Gastrocnemius medialis (tissue), 4 donors: ENCODE data around the gene GRIN2A. TPM values are rescaled to one million over a fixed set of nuclear protein-coding genes. Genes with fewer than 3 reads are reported as not detected.

ENCODE experiments used
- ATAC-seq, 2 donors: fragments of 150-250 bp; one replicate each; pipeline ENCODE4 v1.9.1; 2016
- DNase-seq, 2 donors: peaks; one replicate each; pipeline ENCODE4 v3.0.0-alpha.2; 2019
- H3K27ac ChIP-seq, 4 donors: fragments of 200-600 bp; sonication (generic); 1 replicate in 1 of 4; 2 replicates in 3 of 4; pipeline ENCODE4 v1.5.1; 2016 to 2018; ENCODE audit warnings: mild to moderate bottlenecking in 2 of 4, moderate library complexity in 1 of 4
- H3K27me3 ChIP-seq, 3 donors: fragments of 200-600 bp; sonication (generic) in 2 of 3; 1 replicate in 1 of 3; 2 replicates in 2 of 3; pipeline versions ENCODE4 v1.5.1 to v1.6.0; 2016 to 2019; ENCODE audit warnings: mild to moderate bottlenecking in 1 of 3, moderate library complexity in 1 of 3
- H3K36me3 ChIP-seq, 2 donors: fragments of 200-600 bp; sonication (generic) in 1 of 2; one replicate each; pipeline ENCODE4 v1.5.1; 2017 to 2018
- H3K4me1 ChIP-seq, 2 donors: fragments of 200-600 bp; sonication (generic) in 1 of 2; one replicate each; pipeline ENCODE4 v1.5.1; 2016 to 2017; ENCODE audit warnings: mild to moderate bottlenecking in 2 of 2
- H3K4me3 ChIP-seq, 4 donors: fragments of 200-600 bp; sonication (generic) in 3 of 4; 1 replicate in 1 of 4; 2 replicates in 3 of 4; pipeline ENCODE4 v1.5.1; 2016 to 2019; ENCODE audit warnings: mild to moderate bottlenecking in 2 of 4
- H3K9me3 ChIP-seq, 3 donors: fragments of 200-600 bp; sonication (generic) in 2 of 3; 1 replicate in 1 of 3; 2 replicates in 2 of 3; pipeline ENCODE4 v1.5.1; 2016 to 2019
- POLR2A ChIP-seq, 2 donors: fragments of 450-650 bp; IDR thresholded peaks; one replicate each; pipeline ENCODE4 v1.6.1; 2017; ENCODE audit warnings: antibody characterized with exemption in 2 of 2, mild to moderate bottlenecking in 2 of 2, moderate library complexity in 2 of 2
- in situ Hi-C, 4 donors: fragments of 200-750 bp; cut with MboI; loops; one replicate each; pipeline versions ENCODE4 v1.15.0 to v1.8.0; 2017; ENCODE audit warnings: low sequenced_read_pairs in 4 of 4
- intact Hi-C: fragments of 100-400 bp; cut with DNase I; formaldehyde crosslinking; loops from one replicate; pipeline ENCODE4 v1.15.1; 2023; ENCODE audit warnings: low total_unique reads
- total RNA-seq, 4 donors: library from RNA; depleted of rRNA; stranded (reverse); fragments of >200 nt; gene quantifications; one replicate each; pipeline versions ENCODE4 v1.1.0 to v1.2.3, GENCODE V29; 2016
- TF ChIP-seq, protein P1 (sequence below), 5 experiments: fragments of 450-650 bp in 3 of 5; fragments of 200-600 bp in 2 of 5; sonication (generic) in 2 of 5; IDR thresholded peaks in 4 of 5; conservative IDR thresholded peaks in 1 of 5; 1 replicate in 4 of 5; 2 replicates in 1 of 5; pipeline ENCODE4 v1.5.1; 2016 to 2019; ENCODE audit warnings: antibody characterized with exemption in 5 of 5, mild to moderate bottlenecking in 3 of 5, moderate library complexity in 3 of 5

The GRIN2A gene
- total RNA-seq, 4 donors from 2014 or later = 0.13 to 0.87 TPM; not detected in 2

GRCh38 chr16:9820476-9821246 lies 361.6 kb downstream of the GRIN2A start:
- Histone ChIP-seq H3K9me3 (no peaks in the 10 kb centered on the region), H3K4me3 (no peak overlapping the region), H3K4me1 (no peaks in the 10 kb centered on the region), H3K27me3 (peaks cover 0 to 4% (median 0%) of the 10 kb centered on the region in 3 donors), H3K27ac (no peak overlapping the region), H3K36me3 (no peaks in the 10 kb centered on the region)
- in situ Hi-C loops (loop anchor here in 1 of 4 donors (10.0 kb wide), 1 partner anchor 56 kb away; no protein-coding TSS in a partner anchor), intact Hi-C loops (no loop called here)
- TF ChIP-seq POLR2A (IDR thresholded peaks at IDR 0.05) = no peak
- TF ChIP-seq, protein P1, sequence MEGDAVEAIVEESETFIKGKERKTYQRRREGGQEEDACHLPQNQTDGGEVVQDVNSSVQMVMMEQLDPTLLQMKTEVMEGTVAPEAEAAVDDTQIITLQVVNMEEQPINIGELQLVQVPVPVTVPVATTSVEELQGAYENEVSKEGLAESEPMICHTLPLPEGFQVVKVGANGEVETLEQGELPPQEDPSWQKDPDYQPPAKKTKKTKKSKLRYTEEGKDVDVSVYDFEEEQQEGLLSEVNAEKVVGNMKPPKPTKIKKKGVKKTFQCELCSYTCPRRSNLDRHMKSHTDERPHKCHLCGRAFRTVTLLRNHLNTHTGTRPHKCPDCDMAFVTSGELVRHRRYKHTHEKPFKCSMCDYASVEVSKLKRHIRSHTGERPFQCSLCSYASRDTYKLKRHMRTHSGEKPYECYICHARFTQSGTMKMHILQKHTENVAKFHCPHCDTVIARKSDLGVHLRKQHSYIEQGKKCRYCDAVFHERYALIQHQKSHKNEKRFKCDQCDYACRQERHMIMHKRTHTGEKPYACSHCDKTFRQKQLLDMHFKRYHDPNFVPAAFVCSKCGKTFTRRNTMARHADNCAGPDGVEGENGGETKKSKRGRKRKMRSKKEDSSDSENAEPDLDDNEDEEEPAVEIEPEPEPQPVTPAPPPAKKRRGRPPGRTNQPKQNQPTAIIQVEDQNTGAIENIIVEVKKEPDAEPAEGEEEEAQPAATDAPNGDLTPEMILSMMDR (IDR thresholded peaks at IDR 0.05 in 4 of 5, conservative IDR thresholded peaks at IDR 0.05 in 1 of 5) = no peak
- no peak for DNase-seq
- ATAC-seq = no peak

DNA sequence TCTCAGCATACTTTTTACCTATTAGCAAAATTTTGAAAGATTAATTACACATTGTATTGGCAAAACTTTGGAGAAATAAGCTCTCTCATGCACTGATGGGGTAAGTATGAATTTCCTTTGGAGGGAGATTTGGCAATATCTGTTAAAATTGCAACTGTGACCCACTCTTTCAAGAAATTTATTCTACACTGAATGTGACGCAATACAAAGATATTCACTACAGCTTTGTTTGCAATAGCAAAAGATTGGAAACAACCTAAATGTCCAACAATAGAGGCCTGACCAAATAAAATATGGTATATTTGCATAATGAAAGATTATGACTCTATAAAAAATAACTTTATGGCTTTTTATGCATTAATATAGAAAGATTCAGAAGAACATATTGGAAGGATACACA lies 363.5 kb downstream of the GRIN2A start:
- in situ Hi-C loops (no loop called here), intact Hi-C loops (no loop called here)
- no peak overlapping the region for H3K4me3 ChIP-seq
- no peaks in the 10 kb centered on the region for H3K36me3 ChIP-seq
- H3K27me3 ChIP-seq = peaks cover 0 to 4% (median 2%) of the 10 kb centered on the region in 3 donors
- no peaks in the 10 kb centered on the region for H3K4me1 ChIP-seq
- H3K9me3 ChIP-seq = no peaks in the 10 kb centered on the region
- DNase-seq = no peak
- TF ChIP-seq, protein P1 (IDR thresholded peaks at IDR 0.05 in 4 of 5, conservative IDR thresholded peaks at IDR 0.05 in 1 of 5) = no peak
- TF ChIP-seq POLR2A (IDR thresholded peaks at IDR 0.05) = no peak
- H3K27ac ChIP-seq = no peak overlapping the region
- no peak for ATAC-seq

DNA sequence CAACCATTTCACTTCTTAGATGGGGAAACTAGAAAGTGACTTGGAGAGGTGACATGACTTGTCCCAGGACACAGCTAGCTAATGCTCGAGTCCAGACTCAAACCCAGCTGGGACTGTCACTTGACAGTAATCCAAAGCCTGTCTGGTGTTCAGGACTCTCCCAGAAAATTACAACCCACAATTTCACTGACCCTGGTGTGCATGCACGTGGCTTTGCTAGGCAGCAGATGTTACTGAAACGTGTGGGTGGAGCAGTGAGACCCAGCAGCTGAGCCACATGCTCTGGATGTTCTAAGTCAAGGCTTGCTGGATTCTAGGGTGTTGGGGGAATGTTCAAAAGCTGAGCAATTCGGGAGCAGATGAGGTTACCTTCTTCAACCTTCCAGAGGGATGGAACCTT lies 364.6 kb downstream of the GRIN2A start:
- intact Hi-C loops (no loop called here), in situ Hi-C loops (no loop called here)
- ATAC-seq = no peak
- no peak overlapping the region for H3K4me3 ChIP-seq
- no peaks in the 10 kb centered on the region for H3K36me3 ChIP-seq
- H3K27me3 ChIP-seq = peaks cover 0 to 2% (median 2%) of the 10 kb centered on the region in 3 donors
- DNase-seq = no peak
- TF ChIP-seq, protein P1 (IDR thresholded peaks at IDR 0.05 in 4 of 5, conservative IDR thresholded peaks at IDR 0.05 in 1 of 5) = no peak
- no peak for TF ChIP-seq POLR2A (IDR thresholded peaks at IDR 0.05)
- no peak overlapping the region for H3K27ac ChIP-seq
- H3K9me3 ChIP-seq = no peaks in the 10 kb centered on the region
- H3K4me1 ChIP-seq = no peaks in the 10 kb centered on the region

GRCh38 chr16:9816644-9817043 lies 365.6 kb downstream of the GRIN2A start:
- Histone ChIP-seq H3K4me1 (no peaks in the 10 kb centered on the region), H3K36me3 (no peaks in the 10 kb centered on the region), H3K27ac (no peak overlapping the region), H3K27me3 (peaks cover 0 to 2% (median 0%) of the 10 kb centered on the region in 3 donors), H3K4me3 (no peak overlapping the region), H3K9me3 (no peaks in the 10 kb centered on the region)
- in situ Hi-C loops (no loop called here), intact Hi-C loops (no loop called here)
- no peak for ATAC-seq
- DNase-seq = no peak
- no peak for TF ChIP-seq POLR2A (IDR thresholded peaks at IDR 0.05)
- TF ChIP-seq, protein P1 (IDR thresholded peaks at IDR 0.05 in 4 of 5, conservative IDR thresholded peaks at IDR 0.05 in 1 of 5) = no peak
